ENCODE measurements around the gene KIAA1210.

DNA sequence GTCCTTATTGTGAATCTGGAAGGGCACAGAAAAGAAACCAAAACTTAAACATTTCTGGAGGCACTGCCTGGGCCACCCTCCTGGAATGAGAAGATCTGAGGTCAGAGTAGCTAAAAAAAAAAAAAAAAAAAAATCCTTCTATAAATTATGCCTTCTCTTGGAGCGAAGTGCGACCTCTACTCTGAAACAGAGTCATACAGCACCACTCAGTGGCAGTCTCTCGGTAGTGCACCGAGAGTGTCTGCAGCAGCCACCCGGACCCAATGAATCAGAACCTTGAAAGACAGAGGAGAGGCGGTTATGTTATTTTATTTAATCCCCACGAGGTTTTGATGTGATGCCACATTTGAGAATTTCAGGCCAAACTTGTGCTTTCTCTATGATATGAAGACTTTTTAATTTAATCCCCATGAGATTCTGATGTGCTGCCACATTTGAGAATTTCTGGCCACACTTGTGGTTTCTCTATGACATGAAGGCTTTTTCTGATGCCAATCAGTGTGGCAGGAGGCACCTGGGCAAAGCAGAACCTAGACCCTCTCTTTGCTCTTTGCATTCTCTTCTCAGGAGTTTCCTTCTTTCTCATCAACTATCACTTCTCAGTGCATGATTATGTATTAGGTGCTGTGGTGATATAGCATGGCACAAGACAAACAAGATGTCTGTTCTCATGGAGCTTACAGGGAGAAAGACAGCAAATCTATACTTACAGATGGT is 60.4 kb downstream of the KIAA1210 start:
- TF ChIP-seq, protein P1, sequence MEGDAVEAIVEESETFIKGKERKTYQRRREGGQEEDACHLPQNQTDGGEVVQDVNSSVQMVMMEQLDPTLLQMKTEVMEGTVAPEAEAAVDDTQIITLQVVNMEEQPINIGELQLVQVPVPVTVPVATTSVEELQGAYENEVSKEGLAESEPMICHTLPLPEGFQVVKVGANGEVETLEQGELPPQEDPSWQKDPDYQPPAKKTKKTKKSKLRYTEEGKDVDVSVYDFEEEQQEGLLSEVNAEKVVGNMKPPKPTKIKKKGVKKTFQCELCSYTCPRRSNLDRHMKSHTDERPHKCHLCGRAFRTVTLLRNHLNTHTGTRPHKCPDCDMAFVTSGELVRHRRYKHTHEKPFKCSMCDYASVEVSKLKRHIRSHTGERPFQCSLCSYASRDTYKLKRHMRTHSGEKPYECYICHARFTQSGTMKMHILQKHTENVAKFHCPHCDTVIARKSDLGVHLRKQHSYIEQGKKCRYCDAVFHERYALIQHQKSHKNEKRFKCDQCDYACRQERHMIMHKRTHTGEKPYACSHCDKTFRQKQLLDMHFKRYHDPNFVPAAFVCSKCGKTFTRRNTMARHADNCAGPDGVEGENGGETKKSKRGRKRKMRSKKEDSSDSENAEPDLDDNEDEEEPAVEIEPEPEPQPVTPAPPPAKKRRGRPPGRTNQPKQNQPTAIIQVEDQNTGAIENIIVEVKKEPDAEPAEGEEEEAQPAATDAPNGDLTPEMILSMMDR (IDR thresholded peaks at IDR 0.05; ENCODE audit: control extremely low read depth in 1 of 3, insufficient read depth in 1 of 3, low read depth in 1 of 3, low read length in 3 of 3) = peak; percentile 50 to 68 (median 57)
- TF ChIP-seq TCF12 (IDR thresholded peaks at IDR 0.05; ENCODE audit: low read depth, low read length) (no peak), TEAD4 (IDR thresholded peaks at IDR 0.05; ENCODE audit: low read depth, low read length) (no peak), POLR2AphosphoS5 (IDR thresholded peaks at IDR 0.05; ENCODE audit: low read depth, low read length) (no peak), RAD21 (IDR thresholded peaks at IDR 0.05 in 1 of 2, conservative IDR thresholded peaks at IDR 0.05 in 1 of 2; ENCODE audit: low read depth in 2 of 2, low read length in 2 of 2) (peak; percentile 76 to 84), JUN (IDR thresholded peaks at IDR 0.05; ENCODE audit: low read depth, low read length) (no peak), MAFK (IDR thresholded peaks at IDR 0.05; ENCODE audit: low read depth, low read length) (no peak), FOSL1 (IDR thresholded peaks at IDR 0.05; ENCODE audit: insufficient read depth, low read depth, low read length) (no peak), POLR2A (IDR thresholded peaks at IDR 0.05; ENCODE audit: control extremely low read depth in 1 of 2, low read depth in 2 of 2, low read length in 2 of 2) (no peak), EZH2 (IDR thresholded peaks at IDR 0.05; ENCODE audit: low read depth, low read length, severe bottlenecking) (no peak), RXRA (IDR thresholded peaks at IDR 0.05; ENCODE audit: insufficient read depth, low read depth, low read length) (no peak), NANOG (IDR thresholded peaks at IDR 0.05; ENCODE audit: insufficient read depth, low read depth, low read length, poor library complexity, severe bottlenecking) (no peak)
- TF ChIP-seq, protein P2, sequence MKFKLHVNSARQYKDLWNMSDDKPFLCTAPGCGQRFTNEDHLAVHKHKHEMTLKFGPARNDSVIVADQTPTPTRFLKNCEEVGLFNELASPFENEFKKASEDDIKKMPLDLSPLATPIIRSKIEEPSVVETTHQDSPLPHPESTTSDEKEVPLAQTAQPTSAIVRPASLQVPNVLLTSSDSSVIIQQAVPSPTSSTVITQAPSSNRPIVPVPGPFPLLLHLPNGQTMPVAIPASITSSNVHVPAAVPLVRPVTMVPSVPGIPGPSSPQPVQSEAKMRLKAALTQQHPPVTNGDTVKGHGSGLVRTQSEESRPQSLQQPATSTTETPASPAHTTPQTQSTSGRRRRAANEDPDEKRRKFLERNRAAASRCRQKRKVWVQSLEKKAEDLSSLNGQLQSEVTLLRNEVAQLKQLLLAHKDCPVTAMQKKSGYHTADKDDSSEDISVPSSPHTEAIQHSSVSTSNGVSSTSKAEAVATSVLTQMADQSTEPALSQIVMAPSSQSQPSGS (IDR thresholded peaks at IDR 0.05; ENCODE audit: low read length) = no peak

Data from H1 (cell line).